Activated naive CD4-positive, alpha-beta T cell (primary cell): ENCODE results near the gene PTPRD.

Experiments used
- DNase-seq, 4 experiments: peaks; one replicate each; lab custom pipeline; 2025; lab: John Stamatoyannopoulos, UW

Gene PTPRD

DNA sequence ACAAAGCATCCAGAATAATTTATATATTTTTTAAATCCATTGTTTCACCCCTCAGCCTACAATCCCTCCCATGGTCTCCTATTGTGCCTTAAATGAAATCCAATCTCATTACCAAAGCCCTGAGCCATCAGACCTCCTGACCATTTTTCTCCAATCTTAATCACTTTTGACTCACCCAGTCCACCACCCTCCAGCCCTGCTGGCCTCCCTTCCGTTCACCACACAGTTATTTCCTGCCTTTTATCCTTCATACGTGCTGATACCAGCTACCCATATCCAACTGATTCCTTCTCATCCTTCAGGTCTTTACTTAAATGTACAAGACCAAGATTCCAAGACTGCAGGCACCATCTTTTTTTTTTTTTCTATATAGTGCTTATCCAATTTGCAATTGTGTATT is 1786.5 kb downstream of the PTPRD start:
- DNase-seq = no peak

DNA sequence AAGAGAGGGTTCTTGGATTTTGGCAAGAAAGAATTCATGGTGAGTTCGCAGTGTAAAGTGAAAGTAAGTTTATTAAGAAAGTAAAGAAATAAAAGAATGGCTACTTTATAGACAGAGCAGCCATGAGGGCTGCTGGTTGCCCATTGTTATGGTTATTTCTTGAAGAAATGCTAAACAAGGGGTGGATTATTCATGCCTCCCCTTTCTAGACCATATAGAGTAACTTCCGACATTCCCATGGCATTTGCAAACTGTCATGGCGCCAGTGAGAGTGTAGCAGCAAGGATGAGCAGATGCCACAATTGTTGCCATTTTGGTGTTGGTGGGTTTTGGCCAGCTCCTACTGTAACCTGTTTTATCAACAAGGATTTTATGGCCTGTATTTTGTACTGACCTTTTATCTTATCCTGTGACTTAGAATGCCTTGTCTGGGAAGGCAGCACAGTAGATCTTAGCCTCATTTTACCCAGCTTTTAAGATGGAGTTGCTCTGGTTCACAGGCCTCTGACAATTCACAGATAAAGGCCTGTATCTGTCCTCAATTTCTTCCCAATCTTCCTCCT is 1787.1 kb downstream of the PTPRD start:
- no peak for DNase-seq

DNA sequence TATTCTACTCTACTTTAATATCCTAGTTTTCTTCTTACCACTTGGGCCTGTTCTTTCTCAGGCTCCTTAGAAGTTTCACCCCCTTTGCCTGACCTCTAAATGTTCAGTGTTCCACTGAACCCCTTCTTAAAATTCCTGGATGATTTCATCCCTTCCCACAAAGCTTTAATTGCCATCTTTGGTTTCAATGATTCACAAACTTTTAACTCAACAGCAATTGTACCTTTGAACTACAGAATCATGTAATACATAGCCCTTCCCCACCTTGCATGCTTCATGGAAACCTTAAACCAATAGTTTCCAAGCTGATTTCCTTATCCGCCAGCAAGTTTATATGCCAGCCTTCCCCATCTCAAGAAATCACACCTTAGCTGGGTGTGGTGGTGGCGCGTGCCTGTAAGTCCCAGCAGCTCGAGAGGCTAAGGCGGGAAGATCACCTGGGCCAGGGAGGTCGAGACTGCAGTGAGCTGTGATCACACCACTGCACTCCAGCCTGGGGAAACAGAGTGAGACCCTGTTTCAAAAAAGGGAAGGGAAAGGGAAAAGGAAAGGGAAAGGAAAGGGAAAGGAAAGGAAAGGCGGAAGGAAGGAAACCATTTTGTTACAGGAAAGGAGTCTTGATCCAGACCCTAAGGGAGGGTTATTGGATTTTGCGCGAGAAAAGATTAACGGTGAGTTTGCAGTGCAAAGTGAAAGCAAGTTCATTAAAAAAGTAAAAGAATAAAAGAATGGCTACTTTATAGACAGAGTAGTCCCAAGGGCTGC is 1789.5 kb downstream of the PTPRD start:
- no peak for DNase-seq

DNA sequence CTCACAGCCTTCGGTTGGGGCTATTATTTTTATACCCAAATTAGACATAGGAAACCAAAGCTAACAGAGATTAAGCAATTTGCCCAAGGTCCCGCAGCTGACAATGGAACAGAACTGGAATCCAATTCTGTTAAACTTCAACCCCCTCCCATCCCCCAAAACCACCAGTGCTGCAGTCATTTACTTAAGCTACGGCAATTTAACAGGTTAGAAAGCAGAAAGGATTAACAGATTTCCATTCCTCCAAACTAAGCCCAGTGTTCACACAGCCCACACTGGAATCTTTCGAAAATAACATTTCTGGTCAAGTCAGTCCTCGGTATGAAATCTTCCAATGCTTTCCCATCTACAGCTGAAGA is 1790.2 kb downstream of the PTPRD start:
- no peak for DNase-seq

DNA sequence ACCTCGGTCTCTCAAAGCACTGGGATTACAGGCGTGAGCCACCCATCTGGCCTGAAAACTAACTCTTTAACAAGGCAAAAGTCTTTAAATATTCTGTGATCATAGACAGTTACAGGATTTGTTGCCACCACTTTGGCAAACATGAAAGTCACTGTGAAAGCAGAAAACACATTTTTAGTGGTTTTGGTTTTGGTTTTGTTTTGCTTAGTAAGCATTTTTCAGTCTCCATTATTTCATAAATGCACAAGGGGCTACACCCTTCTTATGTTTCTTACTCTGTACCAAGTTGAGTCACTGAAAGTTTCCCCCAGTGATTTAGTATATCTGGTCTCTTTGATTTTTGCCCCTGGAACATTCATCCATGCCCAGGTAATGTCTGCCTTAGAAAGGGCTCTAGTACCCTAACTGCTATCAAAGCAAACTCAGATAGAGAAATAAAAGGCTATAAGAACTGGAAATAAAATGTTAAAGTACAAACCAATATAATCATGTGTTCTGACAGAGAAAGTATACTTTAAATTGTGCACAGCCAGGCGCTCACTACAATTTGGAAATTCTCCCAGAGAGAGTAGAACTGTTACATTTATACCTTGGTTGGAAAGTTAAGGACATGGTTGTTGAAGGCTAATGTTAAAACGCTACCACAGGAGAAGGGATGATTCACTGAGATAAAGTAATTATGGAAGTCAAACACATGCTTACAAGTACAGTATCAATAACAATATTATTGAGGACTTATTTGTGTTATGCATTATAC is 1790.7 kb downstream of the PTPRD start:
- no peak for DNase-seq

DNA sequence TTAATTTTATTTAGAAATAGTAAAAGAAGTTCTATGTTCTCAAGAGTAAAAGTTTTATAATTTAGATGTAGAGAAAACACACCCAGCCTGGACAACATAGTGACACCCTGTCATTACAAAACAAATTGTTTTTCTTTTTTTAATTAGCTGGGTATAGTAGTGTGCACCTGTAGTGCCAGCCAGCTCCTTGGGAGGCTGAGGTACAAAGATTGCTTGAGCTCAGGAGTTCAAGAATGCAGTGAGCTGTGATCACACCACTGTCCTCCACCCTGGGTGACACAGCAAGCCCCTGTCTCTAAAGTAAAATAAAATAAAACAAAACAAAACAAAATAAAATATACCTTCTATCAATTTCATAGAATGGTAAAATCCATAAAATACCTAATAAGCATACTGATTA is 1795.5 kb downstream of the PTPRD start:
- no peak for DNase-seq

DNA sequence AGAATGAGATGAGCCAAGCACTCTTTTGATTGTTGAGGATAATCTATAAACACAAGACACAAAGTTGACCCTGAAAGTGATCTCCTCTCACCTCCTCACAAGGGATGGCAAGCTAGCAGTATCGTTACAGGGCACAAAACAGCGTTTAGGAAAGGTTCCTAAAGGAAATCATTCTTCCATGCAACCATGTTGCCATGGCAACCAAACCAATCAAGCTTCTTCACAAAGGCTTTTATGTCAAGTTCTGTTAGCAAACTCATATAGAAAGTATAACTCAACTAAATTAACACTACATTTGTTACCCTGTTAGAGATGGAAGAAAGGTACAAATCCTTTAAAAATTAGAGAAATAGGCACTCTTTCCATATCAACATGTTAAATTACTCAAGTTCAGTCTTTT is 1796.4 kb downstream of the PTPRD start:
- no peak for DNase-seq

DNA sequence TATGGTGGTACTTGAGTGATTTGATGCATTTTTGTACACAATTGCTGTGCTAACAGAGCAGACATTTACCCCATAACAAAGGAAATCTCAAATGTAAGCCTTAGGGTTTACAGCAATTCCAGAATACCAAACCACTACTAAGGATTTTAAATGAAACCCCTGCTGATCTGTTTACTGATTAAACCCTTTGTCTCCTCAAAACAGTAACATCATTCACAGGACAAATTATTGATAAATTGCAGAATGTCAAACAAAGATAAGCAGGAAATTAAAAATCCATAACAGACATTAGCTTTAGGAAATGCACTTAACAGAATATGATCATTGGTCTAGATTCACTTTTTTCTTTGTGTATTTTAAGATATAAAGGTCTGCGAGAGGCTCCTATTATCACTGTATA is 1796.9 kb downstream of the PTPRD start:
- no peak for DNase-seq

DNA sequence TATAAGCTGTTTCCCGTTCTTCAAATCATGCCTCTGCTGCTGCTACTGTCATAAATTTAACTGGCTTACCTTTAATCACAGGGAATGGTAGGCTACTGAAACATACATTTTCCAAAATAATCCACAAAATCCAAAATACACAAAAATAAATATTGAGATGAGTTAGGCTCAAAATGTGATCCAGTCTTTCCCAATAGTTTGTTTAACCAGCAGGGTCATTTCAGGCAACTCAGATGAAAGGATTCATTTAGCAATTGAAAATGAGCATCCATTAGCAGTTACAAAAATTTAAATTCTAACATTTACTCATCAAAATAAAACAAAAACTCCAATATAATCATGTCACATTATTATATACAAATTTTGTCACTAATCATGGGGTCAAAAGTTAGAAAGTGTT is 1797.6 kb downstream of the PTPRD start:
- DNase-seq = no peak

DNA sequence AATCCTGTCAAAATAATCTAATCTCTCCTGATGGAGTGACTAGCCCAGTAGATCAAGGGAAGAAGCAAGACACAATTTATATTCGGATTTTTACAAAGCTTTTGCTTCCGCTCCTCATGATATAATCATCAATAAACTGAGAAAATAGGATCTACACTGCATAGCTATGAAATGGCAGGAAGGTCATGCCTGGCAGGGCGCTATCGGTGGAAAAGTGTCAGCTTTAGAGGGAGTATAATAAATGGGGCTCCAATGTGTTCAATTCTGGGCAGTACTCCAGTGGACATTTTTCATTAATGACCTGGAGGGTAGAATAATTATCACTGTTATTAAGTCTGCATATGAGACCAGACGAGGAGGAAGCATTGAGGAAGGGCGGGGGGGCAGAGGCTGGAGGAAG is 1799.9 kb downstream of the PTPRD start:
- no peak for DNase-seq

DNA sequence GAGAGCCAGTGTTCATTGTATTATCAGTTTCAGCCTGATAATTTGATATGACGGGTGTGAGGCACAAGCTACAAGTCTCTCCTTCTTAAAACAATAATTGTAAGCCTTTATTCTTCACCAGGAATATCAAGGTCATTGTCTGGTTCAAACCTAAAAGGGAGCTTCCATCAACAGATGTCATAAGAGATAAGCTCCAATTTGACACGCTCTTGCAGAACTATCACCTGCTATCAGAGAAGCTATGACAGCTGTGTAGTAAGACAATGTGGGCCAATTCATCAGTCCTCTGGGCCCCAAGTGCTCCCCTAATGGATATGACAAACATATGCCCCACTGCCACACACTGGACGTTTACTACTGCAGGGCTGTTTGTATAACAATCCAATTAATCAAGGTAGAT is 1803.1 kb downstream of the PTPRD start:
- no peak for DNase-seq

DNA sequence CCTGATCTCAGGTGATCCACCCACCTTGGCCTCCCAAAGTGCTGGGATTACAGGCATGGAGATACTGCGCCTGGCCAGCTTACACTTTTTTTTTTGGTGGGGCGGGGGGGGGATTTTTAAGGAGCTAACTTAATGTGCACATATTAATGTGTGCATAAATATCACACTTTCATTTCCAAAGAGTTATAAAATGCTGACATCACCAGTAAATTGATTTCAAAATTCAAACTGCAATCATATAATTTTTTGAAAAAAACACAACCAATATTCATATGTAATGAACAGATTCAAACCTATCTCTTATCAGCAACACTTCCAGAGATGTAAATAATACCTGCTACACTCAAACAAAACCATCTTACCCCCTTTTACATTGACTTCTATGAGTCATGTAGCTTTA is 1806.7 kb downstream of the PTPRD start:
- DNase-seq = no peak

DNA sequence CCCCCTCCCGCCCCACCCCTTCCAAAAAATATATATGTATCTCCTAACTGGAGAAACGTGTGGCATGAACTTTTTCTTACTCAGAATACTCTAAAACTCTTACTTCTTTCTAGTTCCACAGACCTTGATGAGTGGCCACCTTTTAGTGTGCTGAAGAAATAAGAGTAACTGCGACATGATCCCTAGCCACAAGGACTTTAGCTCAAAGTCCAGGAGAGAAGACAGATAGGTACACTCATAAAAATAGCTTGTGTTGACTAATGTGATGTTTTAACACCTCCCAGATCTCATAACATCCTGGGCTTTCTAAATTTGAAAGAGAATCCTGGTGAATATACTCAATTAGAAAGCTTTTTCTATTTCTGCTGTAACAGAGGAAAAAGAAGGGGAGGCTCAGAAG is 1808.2 kb downstream of the PTPRD start:
- DNase-seq = no peak

DNA sequence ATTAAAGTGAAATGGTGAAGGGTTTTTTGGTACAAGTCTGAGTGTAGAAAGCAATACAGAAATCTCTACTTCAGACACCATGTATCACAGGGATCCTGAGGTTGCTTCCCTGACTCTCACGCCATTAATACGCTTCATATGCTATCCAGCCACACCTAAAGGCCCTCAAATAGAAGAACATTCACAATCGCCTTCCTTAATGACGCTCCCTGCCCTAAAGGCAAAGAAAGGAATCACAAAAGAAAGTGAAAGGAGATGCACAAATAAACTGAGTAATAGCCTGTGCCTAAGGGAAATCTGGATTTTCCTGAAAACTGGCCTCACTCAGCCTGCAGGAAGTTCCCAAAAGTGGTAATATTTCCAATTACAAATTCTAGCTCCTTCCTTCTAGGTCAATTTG is 1810.6 kb downstream of the PTPRD start:
- no peak for DNase-seq

DNA sequence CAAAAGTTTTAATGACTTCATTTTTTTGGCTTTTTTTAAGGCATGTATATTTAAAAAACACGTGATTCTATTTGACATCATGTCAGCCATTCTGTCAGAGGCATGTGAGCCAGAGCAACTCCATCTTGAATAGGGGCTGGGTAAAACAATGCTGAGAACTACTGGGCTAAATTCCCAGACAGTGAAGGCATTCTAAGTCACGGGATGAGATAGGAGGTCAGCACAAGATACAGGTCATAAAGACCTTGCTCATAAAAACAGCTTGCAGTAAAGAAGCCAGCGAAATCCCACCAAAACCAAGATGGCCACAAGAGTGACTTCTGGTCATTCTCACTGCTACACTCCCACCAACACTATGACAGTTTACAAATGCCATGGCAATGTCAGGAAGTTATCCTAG is 1812.6 kb downstream of the PTPRD start:
- DNase-seq = no peak

DNA sequence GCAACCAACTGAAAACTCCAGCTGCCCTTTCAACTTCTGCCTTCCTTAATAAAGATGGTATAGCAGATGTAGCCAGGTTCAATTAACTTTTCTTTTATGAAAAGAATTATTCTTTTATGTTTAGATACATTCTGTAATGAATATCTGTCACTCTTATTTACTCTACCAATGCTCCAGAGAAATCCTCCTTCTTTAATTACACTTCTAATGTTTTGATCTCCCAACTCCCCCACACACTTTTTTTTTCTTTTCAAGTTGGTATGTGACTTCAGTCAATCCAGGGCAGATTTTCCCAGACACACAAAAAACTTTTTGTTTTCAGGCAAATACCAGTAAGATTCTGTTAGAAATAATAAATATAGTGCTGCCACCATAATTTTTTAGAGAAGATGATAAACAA is 1813.2 kb downstream of the PTPRD start:
- no peak for DNase-seq

DNA sequence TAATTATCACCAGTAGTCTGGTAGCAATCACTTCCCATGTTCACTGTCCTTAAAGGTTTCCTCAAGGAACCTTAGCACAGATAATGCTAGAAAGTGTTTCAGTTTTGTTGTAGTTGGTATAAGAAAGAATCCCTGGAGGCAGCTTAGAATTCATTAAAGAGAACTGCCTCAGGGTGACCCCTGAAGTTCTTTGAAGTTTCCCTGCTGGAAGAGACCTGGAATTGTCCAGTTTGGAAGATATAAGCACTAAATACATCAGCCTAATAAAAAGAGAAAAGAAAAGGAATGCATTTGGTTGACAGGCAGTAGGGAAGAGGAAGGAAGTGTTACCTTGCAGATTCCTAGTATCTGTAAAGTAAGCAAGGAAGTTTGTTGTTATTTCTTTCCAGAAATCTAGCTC is 1813.6 kb downstream of the PTPRD start:
- DNase-seq = no peak

DNA sequence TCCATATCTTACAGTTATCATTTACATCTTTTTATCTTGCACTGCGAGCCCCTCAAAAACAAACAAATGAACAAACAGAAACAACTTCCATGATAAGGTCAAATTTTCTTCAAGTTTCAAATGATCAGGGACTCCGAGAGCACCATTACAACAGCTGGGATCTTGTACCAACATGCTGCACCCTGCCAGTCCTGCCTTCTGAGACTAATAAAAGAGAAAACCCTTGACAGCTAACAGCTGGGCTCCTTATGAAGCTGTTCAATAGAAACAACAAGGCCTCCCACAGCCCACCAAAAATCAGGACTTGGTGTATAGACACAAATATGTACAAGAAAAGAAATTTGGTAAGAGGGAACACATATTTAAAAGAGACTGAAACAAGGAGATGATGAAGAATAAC is 1828.0 kb downstream of the PTPRD start:
- no peak for DNase-seq

DNA sequence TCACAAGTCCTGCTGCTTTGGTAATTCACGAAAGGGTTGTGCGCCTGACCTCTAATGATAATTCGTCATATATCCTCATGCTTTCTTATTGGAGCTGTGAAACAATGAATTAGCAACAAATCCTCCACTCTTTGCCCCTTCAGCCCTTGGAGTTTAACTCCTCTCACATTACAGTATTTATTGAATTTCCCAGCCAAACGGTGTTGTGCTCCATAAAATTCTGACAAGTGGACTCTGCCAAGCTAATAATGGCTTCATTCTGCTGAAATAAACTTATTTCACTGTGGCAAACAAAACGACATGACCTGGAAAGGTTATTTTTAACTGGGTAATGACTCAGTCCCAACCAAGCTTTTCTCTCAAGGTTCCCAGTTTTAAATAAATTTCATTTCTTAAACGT is 1828.9 kb downstream of the PTPRD start:
- no peak for DNase-seq

DNA sequence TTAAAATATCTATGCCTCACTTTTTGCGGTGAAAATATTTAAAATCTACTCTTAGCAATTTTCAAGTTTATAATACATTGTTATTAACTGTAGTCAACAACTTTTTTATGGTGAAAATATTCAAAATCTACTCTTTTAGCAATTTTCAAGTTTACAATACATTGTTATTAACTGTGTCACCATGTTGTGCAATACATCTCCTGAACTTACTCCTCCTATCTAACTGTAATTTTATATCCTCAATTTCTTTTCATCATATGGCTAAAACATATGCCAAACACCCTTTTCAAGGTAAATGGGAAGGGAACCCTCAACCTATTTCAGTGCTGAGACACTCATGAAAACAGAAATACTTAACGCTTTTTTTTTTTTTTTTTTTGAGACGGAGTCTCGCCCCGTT is 1830.6 kb downstream of the PTPRD start:
- DNase-seq = no peak

DNA sequence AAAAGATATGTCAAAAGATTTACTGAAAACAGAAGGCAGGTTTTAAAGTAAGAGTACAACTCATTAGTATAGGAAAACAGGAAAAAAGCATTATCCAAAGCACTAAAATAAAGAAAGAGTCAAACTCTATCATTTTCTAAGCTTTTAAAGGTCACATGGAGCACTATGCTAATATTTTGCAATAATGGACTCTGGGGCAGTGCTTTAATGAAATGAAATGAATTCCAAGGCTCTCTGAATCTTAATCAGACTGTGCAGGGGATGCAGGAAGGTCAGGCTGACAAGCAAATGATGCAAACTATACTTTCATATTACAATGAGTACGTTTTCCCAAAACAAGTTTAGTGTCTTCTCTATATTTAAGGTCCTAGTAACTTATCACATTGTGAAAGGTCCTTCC is 1831.3 kb downstream of the PTPRD start:
- DNase-seq = no peak

DNA sequence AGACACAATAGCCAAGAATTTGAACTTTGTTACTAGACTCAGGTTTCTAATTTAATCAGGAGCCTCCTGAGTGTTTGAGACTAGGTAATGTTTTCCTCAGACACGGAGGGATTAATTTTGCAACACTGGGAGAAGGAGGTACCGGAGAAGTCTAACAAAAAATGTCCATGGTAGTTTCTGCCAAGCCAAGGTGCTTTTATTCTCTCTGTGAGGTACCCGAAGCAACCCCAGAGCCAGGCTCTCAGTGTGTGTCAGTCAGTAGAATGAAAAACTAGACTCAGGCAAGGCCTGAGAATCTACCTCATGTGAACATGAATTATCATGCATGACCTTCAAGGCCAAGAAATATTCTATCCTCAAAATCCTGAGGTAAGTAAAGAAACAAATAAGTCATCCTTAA is 1832.4 kb downstream of the PTPRD start:
- no peak for DNase-seq

DNA sequence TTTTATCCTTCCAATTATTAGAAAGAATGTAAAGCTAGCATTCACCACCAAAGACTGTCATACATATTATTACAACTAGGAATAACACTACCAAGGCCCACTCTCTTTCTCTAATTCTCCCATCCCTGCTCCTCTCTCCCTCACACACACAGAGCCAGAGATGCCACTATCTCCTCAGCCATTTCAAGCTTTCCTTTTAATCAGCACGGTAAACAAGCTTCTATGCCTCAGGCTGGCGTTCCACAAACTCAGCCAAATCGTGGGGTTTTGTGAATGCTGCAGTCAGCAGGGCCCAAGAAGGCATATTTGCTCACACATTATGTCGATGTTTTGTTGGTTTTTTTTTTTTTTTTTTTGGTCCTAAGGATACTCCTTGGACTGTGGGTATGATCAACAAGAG is 1833.3 kb downstream of the PTPRD start:
- no peak for DNase-seq

DNA sequence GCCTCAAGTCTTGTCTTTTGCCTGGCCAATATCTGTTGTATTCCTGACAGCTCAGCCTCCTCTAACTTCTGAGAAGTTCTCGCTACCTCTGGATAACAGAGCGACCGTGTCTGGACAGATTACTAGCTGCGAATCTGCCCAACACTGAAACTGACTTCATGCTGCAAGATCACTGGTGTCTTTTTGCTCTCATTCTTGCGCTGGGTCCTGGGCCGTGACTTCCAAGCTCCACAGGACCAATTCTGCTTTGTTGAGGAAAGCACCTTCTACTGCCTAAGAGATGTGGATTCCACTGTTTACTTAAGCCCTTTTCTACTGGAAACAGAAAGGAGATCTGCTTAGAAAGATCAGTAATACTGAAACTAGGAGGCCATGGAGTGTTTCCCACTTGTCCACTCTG is 1834.4 kb downstream of the PTPRD start:
- DNase-seq = no peak
